Activated CD8-positive, alpha-beta memory T cell treated with anti-CD3 and anti-CD28 coated beads, Interleukin-2, amount 50 U/mL, for 4 hours (primary cell): ENCODE data around the gene IPO11.
"Not testable (repeated sequence)": the region's sequence is repeated elsewhere in the genome, so short reads cannot be mapped to it uniquely, and the experiment has no call there.

Experiments used
- DNase-seq: peaks from one replicate; pipeline ENCODE4 v3.0.0-alpha.2; 2020

IPO11 gene

DNA sequence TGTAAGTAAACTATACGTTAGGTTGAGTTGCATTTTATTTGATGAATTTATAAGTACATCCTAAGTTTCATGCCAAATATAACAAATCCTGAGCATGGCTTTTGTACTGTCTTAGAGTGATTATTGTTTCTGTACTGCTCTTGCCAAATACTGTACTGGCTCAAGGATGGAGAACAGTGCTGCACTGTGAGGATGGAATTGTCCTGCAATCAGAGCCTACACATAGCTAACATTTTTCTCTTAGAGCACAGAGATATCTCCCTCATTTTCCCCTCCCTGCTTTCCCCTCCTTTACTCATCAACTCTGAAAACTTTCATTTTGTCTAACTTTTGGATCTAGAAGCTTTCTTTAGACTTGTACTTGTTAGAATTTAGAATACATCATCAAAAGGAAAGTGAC is 194.3 kb downstream of the IPO11 start:
- DNase-seq: no peak

GRCh38 chr5:62607615-62608014 is 195.1 kb downstream of the IPO11 start:
- no peak for DNase-seq

DNA sequence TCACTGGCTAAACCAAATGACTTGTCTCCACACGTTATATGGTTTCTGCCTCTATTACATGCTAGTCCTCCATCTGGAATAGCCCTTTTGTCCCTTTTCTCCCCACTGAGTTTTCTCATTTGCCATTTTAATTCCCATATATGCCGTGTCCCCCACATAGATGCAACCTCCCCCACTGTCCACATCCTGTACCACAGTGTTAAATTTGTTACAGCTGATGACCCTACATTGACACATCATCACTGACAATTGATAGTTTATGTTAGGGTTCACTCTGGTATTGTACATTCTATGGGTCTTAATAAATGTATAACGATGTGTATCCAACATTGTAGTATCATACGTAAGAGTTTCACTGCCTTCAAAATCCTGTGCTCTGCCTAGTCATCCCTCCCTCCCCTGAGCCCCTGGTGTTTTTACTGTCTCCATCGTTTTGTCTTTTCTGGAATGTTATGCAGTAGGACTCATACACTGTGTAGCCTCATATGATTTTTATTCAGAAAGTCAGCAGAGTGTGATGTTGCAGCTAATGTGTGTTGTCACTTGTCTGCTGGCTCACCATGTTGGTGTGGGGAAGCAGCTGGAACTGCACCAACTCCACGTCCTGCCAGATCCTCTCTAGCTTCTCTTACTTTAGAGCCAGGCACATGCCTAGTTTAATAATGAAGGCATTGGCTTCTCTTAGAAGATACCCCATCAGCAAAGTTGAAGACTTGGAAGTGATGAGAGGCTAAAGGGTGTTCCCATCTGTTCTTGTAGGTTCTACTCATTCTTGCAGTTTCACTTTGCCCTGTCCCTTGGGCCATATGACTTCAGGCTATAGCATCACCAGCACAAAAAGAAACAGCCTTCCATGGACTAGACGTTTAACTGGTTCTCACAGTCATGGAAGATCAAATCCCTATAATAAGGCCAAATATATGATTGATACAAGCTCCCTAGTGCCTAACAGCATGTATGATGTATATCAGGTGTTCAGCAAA is 196.3 kb downstream of the IPO11 start:
- no peak for DNase-seq

GRCh38 chr5:62614355-62614754 is 201.8 kb downstream of the IPO11 start:
- DNase-seq: no peak

DNA sequence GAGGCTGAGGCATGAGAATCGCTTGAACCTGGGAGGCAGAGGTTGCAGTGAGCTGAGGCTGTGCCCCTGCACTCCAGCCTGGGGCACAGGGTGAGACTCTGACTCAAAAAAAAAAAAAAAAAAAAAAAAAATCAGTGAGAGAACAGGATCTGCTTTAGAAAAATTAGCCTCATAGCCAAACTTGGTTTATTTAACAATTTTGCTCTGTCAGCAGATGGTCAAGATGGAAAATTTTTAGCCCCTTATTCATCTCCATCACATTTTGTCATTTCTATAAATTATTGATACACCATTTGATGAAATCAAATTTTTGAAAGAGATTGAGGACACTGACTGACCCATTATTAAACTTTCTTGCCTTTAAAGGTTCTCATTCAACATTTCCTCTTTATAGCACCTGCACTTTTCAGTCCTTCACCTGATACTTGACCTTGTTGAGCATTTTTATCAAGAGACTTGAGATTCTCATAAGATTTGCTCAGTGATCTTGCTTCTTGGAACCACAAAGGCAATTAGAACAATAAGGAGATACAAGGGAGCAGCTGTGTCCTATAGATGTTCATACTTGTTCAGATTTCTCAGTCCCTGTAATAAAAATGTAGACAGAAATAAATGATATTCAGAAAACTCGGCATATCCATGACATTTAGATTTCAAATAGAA is 204.2 kb downstream of the IPO11 start:
- DNase-seq: no peak

DNA sequence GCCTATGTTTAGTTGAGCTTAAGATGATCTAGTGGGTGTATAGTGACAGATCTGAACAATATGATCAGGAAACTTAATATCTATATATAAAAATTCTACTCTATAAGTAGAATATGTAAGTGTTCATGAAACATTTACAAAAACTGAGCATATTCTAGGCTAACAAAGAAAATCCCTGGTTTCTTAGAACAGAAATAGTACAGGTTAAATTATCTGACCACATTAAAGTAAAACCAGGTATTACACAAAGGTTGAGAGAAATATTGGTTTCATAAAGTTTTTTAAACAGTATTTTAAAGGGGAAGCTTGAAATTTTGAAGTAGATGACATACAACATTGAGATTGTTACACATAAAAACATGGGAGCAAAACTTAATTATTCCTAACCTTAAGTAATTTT is 205.4 kb downstream of the IPO11 start:
- no peak for DNase-seq

DNA sequence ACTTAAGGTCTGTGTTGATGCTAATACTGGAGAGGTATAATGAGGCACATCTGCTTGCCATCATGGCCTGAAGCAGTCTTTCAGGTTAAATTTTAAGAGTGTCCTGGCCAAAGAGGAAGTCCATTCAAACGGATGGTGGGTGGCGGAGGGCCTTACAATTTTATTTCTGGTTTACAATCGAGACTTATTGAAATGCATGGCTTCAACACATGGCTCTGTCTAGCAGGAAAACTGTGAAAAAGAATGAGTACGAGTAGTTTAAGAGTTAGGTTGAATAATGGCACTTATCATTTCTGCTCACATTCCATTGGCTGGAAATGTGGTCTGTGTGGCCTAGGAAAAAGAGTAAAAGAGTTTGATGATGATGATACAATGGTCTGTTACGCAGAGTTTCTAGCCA is 208.2 kb downstream of the IPO11 start:
- no peak for DNase-seq

DNA sequence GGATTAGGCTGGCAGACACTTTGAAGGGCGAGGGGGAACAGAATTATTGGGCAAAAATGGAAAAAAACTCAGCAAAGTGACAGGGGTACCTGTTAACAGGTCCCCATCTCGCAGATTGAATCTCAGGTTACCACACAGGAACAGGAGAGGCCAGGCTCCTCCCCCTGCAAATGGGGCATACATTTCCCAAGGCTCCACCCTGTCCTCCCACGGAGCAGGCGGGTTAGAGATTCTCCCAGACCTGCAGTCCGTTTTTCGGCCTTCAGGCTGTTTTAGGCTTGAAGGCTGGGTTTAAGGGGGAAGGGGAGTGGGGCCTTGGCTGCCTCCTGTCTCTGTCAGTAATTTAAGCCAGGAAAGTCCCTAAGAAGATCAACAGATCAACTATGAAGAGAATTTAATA is 208.7 kb downstream of the IPO11 start:
- DNase-seq: no peak

DNA sequence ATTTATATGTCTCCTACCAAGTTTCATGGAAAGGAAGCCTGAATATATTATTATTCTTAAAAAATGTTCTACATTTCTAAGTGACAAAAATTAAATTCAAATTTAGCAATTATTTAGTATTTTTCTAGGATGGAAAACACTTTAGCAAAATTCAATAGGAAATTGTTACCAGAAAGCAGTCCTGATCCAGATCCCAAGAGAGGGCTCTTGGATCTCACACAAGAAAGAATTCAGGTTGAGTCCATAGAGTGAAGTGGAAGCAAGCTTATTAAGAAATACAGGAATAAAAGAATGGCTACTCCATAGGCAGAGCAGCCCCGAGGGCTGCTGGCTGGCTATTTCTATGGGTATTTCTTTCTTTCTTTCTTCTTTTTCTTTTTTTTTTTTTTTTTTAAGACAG is 210.7 kb downstream of the IPO11 start:
- DNase-seq: no peak

DNA sequence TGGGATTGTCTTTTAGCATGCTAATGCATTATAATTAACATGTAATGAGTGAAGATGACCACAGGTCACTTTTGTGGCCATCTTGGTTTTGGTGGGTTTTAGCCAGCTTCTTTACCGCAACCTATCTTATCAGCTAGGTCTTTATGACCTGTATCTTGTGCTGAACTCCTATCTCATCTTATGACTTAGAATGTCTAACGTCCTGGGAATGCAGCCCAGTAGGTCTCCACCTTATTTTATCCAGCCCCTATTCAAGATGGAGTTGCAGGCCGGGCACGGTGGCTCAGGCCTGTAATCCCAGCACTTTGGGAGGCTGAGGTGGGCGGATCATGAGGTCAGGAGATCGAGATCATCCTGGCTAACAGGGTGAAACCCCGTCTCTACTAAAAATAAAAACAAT is 211.9 kb downstream of the IPO11 start:
- DNase-seq: not testable (repeated sequence)

DNA sequence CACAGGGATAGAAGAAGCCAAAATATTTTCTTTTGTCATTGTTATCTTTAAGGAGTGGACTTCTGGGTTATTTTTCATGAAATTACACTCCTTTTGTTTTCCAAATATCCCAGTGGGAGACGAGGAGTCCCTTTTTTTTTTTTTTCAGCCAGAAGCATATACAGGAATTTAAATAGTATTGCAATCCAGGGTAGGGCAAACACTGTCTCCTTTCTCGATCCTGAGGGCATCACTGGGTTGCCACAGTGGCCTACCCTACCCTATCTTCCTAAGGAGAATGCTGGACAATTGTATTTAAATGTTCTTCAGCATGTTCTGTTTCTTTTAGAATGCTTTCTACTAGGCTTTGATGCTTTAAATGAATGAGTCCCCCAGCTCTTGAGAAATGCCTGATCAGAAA is 214.0 kb downstream of the IPO11 start:
- DNase-seq: no peak

DNA sequence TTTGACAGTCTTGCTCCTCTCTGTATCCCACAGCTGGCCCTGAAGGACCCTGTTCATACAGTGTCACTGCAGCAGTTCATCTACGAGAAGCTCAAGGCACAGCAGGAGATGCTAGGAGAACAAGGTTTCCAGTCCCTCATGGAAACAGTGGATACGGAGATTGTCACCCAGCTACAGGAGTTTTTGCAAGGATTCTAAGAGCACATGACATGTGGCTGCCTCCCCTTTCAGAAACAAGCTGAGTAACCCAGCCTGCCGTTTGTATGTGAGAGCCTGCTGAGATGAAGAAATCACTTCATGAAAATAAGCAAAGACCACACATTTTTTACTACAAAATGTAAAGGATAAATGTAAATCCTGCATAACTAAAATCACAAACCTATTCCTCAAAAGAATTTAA is 214.6 kb downstream of the IPO11 start:
- DNase-seq: no peak

DNA sequence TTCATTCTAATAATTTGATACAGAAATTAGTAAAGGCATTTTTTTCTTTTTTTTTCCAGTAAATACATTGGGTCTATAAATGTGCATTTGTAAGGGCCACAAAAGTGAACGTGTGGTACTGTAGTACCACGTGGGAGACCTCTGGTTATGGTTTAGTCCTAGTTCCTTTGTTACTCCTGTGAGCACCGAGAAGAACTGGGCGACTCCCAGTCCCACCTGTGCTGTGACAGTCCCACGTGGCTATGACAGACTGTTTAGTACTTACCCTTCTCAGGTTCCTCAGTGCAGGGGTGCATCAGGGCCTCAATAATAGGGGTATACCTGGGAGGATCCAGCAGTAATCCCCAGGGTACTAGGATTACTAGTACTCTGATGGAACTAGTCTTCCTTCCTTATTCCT is 215.3 kb downstream of the IPO11 start:
- DNase-seq: no peak

GRCh38 chr5:62631909-62632580 is 219.5 kb downstream of the IPO11 start:
- no peak for DNase-seq

DNA sequence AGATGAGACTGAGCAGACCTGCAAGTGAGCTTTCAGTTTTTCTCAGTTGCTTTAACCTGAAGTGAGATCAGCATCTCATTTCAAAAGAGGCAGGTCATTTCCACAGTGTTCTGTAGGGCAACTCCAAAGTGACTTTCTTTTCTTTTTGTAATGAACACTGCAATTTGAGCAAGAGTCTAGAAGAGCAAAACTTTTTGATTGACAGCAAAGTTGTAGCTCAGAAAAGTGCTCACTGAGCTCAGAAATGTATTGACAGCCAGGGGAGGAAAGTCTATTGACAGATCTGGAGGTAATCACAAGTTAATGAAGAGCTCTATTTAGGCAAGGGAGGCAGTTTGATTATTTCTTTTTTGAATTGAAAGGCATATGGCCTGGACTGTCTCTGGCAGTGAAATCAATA is 220.7 kb downstream of the IPO11 start:
- DNase-seq: no peak

DNA sequence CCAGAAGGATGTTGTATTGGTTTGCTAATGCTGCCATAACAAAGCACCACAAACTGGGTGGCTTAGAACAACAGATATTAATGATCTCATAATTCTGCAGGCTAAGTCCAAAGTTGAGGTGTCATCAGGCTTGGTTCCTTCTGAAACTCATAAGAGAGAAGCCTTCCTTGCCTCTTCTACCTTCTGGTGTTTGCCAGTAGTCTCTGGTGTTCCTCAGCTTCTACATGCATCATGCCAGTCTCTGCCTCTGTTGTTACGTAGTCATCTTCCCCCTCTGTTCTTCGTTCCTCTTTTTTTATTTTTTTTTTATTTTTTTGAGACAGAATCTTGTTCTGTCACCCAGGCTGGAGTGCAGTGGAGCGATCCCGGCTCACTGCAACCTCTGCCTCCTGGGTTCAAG is 227.9 kb downstream of the IPO11 start:
- DNase-seq: no peak

GRCh38 chr5:62642468-62642867 is 229.9 kb downstream of the IPO11 start:
- DNase-seq: no peak

DNA sequence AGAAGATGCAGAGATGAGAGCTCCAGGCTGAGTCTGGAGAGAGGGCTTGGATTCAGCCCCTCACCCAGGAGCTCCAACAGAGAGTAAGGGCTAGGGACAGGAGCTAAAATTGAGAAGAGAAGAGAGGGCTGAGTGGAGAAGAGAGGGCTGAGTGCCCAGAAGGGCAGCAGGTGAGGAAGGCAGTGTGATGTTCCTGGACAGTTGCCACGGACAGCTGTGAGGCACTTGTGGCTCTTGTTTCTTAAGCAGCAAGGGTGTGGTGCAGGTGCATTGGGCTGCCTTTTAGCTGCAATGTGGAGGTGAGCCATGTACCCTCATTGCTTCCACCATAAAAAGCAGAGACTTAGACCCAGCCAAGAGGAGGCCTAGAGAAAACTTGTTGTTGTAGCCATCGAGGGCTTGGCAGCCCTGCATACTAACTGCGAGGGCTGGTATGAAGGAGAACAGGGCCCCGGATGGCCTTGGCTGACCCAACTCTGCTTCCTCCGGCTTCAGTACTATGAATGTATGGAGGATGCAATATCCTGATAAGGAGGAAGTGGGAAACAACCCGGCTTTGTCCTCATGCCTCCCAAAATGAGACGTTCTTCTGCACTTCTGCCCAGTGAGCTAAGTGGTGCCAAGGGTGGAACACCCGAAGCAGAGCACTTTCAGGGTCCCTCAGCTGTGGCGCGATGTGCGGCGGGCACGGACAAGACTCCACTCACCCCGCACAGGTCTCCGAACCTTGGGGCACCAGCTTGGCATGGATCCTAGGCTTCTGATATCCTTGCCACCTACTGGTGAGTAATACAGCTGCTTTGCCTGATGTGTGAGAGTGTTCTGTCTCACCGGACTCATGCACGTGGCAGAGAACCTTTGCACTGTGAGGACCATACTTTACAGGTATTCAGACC is 231.2 kb downstream of the IPO11 start:
- DNase-seq: no peak

GRCh38 chr5:62645223-62645622 is 232.7 kb downstream of the IPO11 start:
- no peak for DNase-seq

- no peak for DNase-seq
Measured at GRCh38 chr5:62647241-62647640, 234.7 kb downstream of the IPO11 start.

DNA sequence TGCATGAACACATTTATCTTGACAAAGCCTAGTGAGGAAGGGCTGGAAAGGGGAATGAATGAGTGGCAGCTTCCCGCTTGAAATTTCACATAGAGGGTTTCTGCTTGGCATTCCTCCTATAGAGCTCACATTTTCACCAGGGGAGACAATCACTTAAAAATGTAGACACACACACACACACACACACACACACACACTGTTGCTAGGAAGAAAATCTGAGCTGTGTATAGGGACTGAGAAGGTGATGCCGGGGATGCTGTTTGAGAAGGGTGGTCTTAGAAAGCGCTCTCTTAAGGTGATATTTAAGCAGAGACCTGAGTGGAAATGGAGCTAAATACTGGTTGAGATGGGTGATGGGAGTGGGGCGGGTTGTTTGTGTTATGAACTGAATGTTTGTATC is 236.5 kb downstream of the IPO11 start:
- DNase-seq: no peak

DNA sequence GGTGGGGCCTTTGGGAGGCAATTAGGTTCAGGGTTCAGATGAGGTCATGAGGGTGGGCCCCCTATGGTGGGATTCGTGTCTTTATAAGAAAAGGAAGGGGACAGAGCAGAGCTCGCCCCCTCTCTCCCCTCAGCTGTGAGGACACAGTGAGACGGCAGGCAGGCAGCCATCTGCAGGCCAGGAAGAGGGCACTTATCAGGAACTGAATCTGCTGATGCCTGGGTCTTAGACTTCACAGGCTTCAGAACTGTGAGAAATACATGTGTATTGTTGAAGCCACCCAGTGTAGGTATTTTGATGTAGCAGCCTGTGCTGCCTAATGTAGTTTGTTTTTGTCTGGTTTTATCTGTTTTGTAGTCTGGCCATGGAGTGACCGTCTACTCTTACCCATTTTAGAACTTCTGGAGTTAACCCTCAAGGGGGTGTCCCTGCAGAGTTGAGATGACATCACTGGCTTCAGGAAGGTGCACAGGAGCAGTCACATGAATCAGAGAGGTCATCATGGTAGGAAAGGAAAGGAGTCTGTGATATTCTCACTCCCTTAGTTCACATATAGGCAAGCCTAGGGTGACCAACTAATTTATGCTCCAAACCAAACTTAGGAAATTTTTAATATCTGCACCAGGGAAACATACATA is 237.0 kb downstream of the IPO11 start:
- no peak for DNase-seq
